Large intestine (tissue), 3 donors: Measurements from ENCODE around the gene SHANK2. TPM values are rescaled to one million over a fixed set of nuclear protein-coding genes. Genes with fewer than 3 reads are reported as not detected.

Source experiments
- DNase-seq, 2 donors: peaks; one replicate each; pipeline versions ENCODE4 v3.0.0 to v3.0.0-alpha.2; 2013
- H3K27ac ChIP-seq: one replicate; pipeline ENCODE4 v1.5.1; 2013; ENCODE audit warnings: low read length
- H3K27me3 ChIP-seq: 2 replicates; pipeline ENCODE4 v1.6.1; 2013; ENCODE audit warnings: low read length; ENCODE audit not compliant: control insufficient read depth, insufficient read depth
- H3K36me3 ChIP-seq: 2 replicates; pipeline ENCODE4 v1.6.1; 2013; ENCODE audit warnings: low read length; ENCODE audit not compliant: control insufficient read depth, insufficient read depth
- H3K4me1 ChIP-seq: one replicate; pipeline ENCODE4 v1.6.1; 2013; ENCODE audit warnings: low read length; ENCODE audit not compliant: control insufficient read depth, insufficient read depth
- H3K4me3 ChIP-seq: one replicate; pipeline ENCODE4 v1.5.1; 2013; ENCODE audit warnings: low read length
- H3K9me3 ChIP-seq: one replicate; pipeline ENCODE4 v1.6.1; 2013; ENCODE audit warnings: mild to moderate bottlenecking, low read depth, low read length, moderate library complexity; ENCODE audit not compliant: control insufficient read depth
- WGBS: methylation state at CpG from one replicate; pipeline ENCODE4 v1.1.5; 2013; ENCODE audit warnings: low lambda C conversion rate; ENCODE audit not compliant: insufficient coverage; 5-methylcytosine and 5-hydroxymethylcytosine counted together
- polyA plus RNA-seq: library from polyadenylated mRNA; unstranded; fragments of 120-200 nt; gene quantifications from one replicate; pipeline ENCODE4 v1.2.1, GENCODE V29; 2013

SHANK2 gene
- polyA plus RNA-seq, 1 donor = 16.5 TPM

GRCh38 chr11:71210861-71211260 is 41.5 kb downstream of the SHANK2 start:
- 80% methylated on average over 2 of the region's 8 CpGs for WGBS
- H3K36me3 ChIP-seq = peaks cover 2% of the 10 kb centered on the region
- DNase-seq = no peak
- no peak overlapping the region for H3K4me3 ChIP-seq
- no peaks in the 10 kb centered on the region for H3K9me3 ChIP-seq
- no peak overlapping the region for H3K27ac ChIP-seq
- peaks cover 15% of the 10 kb centered on the region for H3K4me1 ChIP-seq
- no peaks in the 10 kb centered on the region for H3K27me3 ChIP-seq

- no CpG with 5 or more reads among the region's 10 CpGs for WGBS
- peaks cover 19% of the 10 kb centered on the region for H3K4me1 ChIP-seq
- DNase-seq = no peak
- no peaks in the 10 kb centered on the region for H3K9me3 ChIP-seq
- H3K4me3 ChIP-seq = no peak overlapping the region
- H3K36me3 ChIP-seq = peaks cover 2% of the 10 kb centered on the region
- H3K27me3 ChIP-seq = no peaks in the 10 kb centered on the region
- no peak overlapping the region for H3K27ac ChIP-seq
Measured at GRCh38 chr11:71209656-71210055, 42.7 kb downstream of the SHANK2 start.

GRCh38 chr11:71209181-71209580 is 43.2 kb downstream of the SHANK2 start:
- H3K27me3 ChIP-seq = no peaks in the 10 kb centered on the region
- H3K4me3 ChIP-seq = no peak overlapping the region
- H3K4me1 ChIP-seq = peaks cover 22% of the 10 kb centered on the region
- no peak overlapping the region for H3K27ac ChIP-seq
- H3K36me3 ChIP-seq = peaks cover 2% of the 10 kb centered on the region
- no peaks in the 10 kb centered on the region for H3K9me3 ChIP-seq
- DNase-seq = no peak
- no CpG with 5 or more reads among the region's 7 CpGs for WGBS

- Histone ChIP-seq H3K9me3 (no peaks in the 10 kb centered on the region), H3K36me3 (peaks cover 2% of the 10 kb centered on the region), H3K27ac (no peak overlapping the region), H3K4me1 (peaks cover 13% of the 10 kb centered on the region), H3K27me3 (no peaks in the 10 kb centered on the region), H3K4me3 (no peak overlapping the region)
- DNase-seq = no peak
- WGBS = no CpG with 5 or more reads among the region's 9 CpGs
Measured at GRCh38 chr11:71208011-71208774, 44.2 kb downstream of the SHANK2 start.

DNA sequence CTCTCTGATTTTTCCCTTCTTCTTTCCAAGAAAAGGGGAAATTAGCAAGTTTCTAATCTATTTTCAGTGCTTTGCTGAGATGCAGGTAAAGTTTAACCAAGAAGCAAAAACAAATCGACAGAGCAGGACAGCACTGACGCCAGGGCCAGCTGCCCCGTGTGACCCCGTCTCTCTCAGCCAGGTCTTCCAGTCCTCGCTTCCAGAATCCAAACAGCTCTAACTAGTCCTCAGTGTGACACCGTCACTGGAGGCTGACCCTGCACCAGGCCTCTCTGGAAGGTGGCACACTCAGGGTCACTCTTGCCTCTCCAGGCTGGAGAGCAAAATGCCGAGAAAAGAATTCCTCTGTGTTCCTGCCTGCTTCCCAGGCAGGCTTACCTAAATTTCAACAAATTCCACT is 44.8 kb downstream of the SHANK2 start:
- no CpG with 5 or more reads among the region's 7 CpGs for WGBS

GRCh38 chr11:71206186-71206585 is 46.2 kb downstream of the SHANK2 start:
- no peaks in the 10 kb centered on the region for H3K9me3 ChIP-seq
- DNase-seq = peak; percentile 50 to 58
- peaks cover 7% of the 10 kb centered on the region for H3K36me3 ChIP-seq
- peaks cover 9% of the 10 kb centered on the region for H3K4me1 ChIP-seq
- H3K27ac ChIP-seq = peak overlapping the region; percentile 36
- no CpG with 5 or more reads among the region's 17 CpGs for WGBS
- no peaks in the 10 kb centered on the region for H3K27me3 ChIP-seq
- no peak overlapping the region for H3K4me3 ChIP-seq

More for the DNA sequence above, 44.8 kb downstream of the SHANK2 start:
- Histone ChIP-seq H3K27me3 (no peaks in the 10 kb centered on the region), H3K4me3 (no peak overlapping the region), H3K27ac (no peak overlapping the region), H3K4me1 (peaks cover 9% of the 10 kb centered on the region), H3K36me3 (peaks cover 2% of the 10 kb centered on the region), H3K9me3 (no peaks in the 10 kb centered on the region)
- no peak for DNase-seq

DNA sequence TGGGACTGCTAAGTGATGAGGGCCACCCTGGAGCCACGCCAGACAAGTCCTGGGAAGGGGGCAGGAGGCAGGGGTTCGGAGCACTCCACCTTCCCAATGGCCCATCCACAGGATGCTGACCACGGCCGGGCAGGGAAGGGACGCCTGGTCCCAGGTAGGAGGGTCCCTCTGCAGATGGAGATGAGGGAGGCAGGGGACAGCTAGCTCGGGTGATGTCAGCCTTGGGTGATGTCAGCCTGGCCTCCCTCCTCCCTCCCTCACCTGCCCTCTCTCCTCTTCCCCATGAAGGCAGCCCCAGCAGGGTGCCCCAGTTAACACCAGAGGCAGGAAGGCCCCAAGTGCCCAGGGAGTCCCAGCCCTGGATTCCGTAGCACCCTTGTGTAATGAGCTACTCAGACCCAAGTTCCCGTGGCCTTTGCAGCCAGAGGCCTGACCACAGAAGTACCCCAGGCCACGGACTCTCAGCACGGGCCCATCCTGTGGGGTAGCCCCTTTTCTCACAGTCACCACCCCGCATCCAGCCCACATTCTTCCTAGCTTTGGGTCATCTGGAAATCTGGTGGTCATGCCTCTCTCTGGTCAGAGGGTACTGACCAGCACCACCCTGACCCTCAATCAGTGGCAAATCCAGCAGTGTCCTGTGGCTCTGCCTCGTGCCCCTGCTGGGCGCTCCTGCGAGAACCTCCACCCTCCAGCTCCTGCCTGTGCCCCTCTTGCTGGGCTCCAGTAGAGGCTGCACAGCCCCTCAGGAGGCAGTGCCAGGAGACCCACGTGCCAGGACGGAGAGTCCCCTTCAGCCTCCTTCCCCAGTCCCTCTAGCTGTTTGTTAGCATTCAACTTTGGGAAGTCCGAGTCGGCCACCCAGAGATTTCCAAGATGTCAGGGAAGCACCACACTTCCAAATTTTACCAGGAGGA is 47.4 kb downstream of the SHANK2 start:
- Histone ChIP-seq H3K9me3 (no peaks in the 10 kb centered on the region), H3K36me3 (peaks cover 7% of the 10 kb centered on the region), H3K4me3 (no peak overlapping the region), H3K4me1 (peaks cover 9% of the 10 kb centered on the region), H3K27me3 (no peaks in the 10 kb centered on the region), H3K27ac (peak overlapping the region; percentile 36)
- DNase-seq = no peak
- no CpG with 5 or more reads among the region's 18 CpGs for WGBS

- no peak overlapping the region for H3K4me3 ChIP-seq
- WGBS = no CpG with 5 or more reads among the region's 16 CpGs
- no peak for DNase-seq
Measured at GRCh38 chr11:71204294-71204693, 48.1 kb downstream of the SHANK2 start.

GRCh38 chr11:71203681-71204080 is 48.7 kb downstream of the SHANK2 start:
- WGBS = no CpG with 5 or more reads among the region's 11 CpGs
- Histone ChIP-seq H3K4me3 (no peak overlapping the region), H3K4me1 (peaks cover 9% of the 10 kb centered on the region), H3K27me3 (no peaks in the 10 kb centered on the region), H3K36me3 (peaks cover 7% of the 10 kb centered on the region), H3K27ac (no peak overlapping the region), H3K9me3 (no peaks in the 10 kb centered on the region)
- no peak for DNase-seq

More at GRCh38 chr11:71204294-71204693, 48.1 kb downstream of the SHANK2 start:
- Histone ChIP-seq H3K36me3 (peaks cover 7% of the 10 kb centered on the region), H3K4me1 (peaks cover 9% of the 10 kb centered on the region), H3K27me3 (no peaks in the 10 kb centered on the region), H3K27ac (no peak overlapping the region), H3K9me3 (no peaks in the 10 kb centered on the region)

DNA sequence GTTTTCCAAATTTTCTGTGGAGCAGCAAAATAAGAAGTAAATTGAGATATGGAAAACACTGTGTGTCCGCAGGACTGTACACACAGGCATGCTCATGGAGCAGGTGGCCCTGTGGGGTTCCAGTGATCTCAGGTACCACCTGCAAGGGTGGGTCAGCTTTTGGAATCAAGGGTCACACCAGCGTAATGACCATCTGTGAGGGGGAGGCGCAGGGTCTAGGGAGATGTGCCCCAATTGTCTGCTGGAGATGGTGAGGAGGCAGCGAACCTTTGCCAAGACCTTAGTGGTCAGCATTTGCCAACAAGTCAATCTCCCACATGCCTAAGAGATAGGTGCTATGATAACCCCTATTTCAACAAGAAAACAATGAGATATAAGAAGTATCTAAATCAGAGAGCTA is 49.4 kb downstream of the SHANK2 start:
- H3K27me3 ChIP-seq = no peaks in the 10 kb centered on the region
- peaks cover 9% of the 10 kb centered on the region for H3K4me1 ChIP-seq
- no peak overlapping the region for H3K4me3 ChIP-seq
- H3K36me3 ChIP-seq = peaks cover 7% of the 10 kb centered on the region
- no peak overlapping the region for H3K27ac ChIP-seq
- WGBS = no CpG with 5 or more reads among the region's 4 CpGs
- no peak for DNase-seq
- no peaks in the 10 kb centered on the region for H3K9me3 ChIP-seq
